Measurements from ENCODE around the gene PIGS. TPM values are rescaled to one million over a fixed set of nuclear protein-coding genes. Genes with fewer than 3 reads are reported as not detected.

Gene PIGS
- total RNA-seq, 1 donor from 2014 or later, result 71.5 TPM

DNA sequence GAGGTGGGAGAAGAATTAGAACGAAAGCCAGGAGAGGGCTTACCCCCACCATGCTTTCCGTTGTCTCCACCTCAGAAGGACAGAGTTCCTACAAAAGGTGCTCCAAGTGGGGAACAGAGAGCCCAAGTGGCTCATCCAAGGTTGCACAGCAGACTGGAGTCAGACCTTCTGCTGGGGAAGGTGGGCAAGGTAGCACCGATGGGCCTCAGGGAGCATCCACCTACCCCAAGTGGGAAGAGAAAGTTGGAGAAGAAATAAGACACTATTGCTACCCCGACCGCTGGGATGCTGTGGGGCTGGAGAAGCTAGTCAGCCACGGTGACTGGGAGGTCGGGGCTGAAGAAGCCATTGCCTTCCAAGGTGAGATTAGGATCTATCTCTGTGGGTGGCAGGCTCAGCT lies 40.4 kb downstream of the PIGS start:
- no peak overlapping the region for H3K4me3 ChIP-seq (ENCODE audit: insufficient read depth, low read depth, low read length)
- Mint-ChIP-seq H3K27ac (ENCODE audit: unreplicated experiment) (peak overlapping the region; percentile 58), H3K4me3 (ENCODE audit: unreplicated experiment) (no peak overlapping the region), H3K36me3 (ENCODE audit: low read depth, unreplicated experiment) (peaks cover 3% of the 10 kb centered on the region), H3K9me3 (ENCODE audit: unreplicated experiment) (no peaks in the 10 kb centered on the region), H3K27me3 (ENCODE audit: low read depth, unreplicated experiment) (peaks cover 37% of the 10 kb centered on the region), H3K4me1 (ENCODE audit: low read depth, unreplicated experiment) (peaks cover 2% of the 10 kb centered on the region)
- no peak overlapping the region for H3K9ac ChIP-seq (ENCODE audit: low read length)
- H3K79me2 ChIP-seq (ENCODE audit: insufficient read depth, low read length), result no peaks in the 10 kb centered on the region
- H3K4me2 ChIP-seq (ENCODE audit: low read length), result no peak overlapping the region
- no peak overlapping the region for H3K27ac ChIP-seq (ENCODE audit: low read depth, low read length)
- H3K27me3 ChIP-seq (ENCODE audit: insufficient read depth, low read length), result peaks cover 5% of the 10 kb centered on the region
- peaks cover 4% of the 10 kb centered on the region for H3K4me1 ChIP-seq (ENCODE audit: insufficient read depth, low read length)
- H3K9me3 ChIP-seq (ENCODE audit: insufficient read depth, low read depth, low read length), result no peaks in the 10 kb centered on the region
- FAIRE-seq (no peak), DNase-seq (ENCODE audit: low read depth) (no peak)
- no peak for TF ChIP-seq EZH2 (IDR thresholded peaks at IDR 0.05; ENCODE audit: insufficient read depth, low read length)
- TF ChIP-seq, protein P1, sequence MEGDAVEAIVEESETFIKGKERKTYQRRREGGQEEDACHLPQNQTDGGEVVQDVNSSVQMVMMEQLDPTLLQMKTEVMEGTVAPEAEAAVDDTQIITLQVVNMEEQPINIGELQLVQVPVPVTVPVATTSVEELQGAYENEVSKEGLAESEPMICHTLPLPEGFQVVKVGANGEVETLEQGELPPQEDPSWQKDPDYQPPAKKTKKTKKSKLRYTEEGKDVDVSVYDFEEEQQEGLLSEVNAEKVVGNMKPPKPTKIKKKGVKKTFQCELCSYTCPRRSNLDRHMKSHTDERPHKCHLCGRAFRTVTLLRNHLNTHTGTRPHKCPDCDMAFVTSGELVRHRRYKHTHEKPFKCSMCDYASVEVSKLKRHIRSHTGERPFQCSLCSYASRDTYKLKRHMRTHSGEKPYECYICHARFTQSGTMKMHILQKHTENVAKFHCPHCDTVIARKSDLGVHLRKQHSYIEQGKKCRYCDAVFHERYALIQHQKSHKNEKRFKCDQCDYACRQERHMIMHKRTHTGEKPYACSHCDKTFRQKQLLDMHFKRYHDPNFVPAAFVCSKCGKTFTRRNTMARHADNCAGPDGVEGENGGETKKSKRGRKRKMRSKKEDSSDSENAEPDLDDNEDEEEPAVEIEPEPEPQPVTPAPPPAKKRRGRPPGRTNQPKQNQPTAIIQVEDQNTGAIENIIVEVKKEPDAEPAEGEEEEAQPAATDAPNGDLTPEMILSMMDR (IDR thresholded peaks at IDR 0.05; ENCODE audit: insufficient read depth, low read depth, low read length), result no peak
- H2AFZ ChIP-seq (ENCODE audit: low read depth, low read length), result no peak overlapping the region
- H4K20me1 ChIP-seq (ENCODE audit: insufficient read depth, low read length), result no peaks in the 10 kb centered on the region
- no peaks in the 10 kb centered on the region for H3K36me3 ChIP-seq (ENCODE audit: insufficient read depth, low read length)

DNA sequence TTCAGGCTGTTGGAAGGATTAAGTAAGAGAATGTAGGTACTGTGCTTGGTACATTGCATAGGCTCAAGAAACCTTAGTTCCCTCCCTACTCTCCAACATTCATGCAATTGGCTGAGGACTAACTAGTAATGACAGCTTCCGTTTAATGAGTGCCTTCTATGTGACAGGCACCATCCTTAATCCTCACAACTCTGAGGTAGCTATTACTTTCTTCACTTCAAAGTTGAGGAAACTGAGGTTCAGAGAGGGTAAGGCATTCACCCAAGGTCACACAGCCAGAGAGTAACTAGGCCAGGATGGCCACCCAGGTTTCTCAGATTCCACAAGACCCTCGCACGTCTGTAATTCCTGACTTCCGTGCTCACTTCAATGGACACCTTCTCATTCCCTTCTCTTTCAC lies 41.1 kb downstream of the PIGS start:
- Histone ChIP-seq H3K36me3 (ENCODE audit: insufficient read depth, low read length) (no peaks in the 10 kb centered on the region), H4K20me1 (ENCODE audit: insufficient read depth, low read length) (no peaks in the 10 kb centered on the region), H3K4me2 (ENCODE audit: low read length) (no peak overlapping the region), H3K27ac (ENCODE audit: low read depth, low read length) (no peak overlapping the region), H3K27me3 (ENCODE audit: insufficient read depth, low read length) (peaks cover 5% of the 10 kb centered on the region), H3K9ac (ENCODE audit: low read length) (no peak overlapping the region), H2AFZ (ENCODE audit: low read depth, low read length) (no peak overlapping the region), H3K4me1 (ENCODE audit: insufficient read depth, low read length) (peaks cover 9% of the 10 kb centered on the region), H3K79me2 (ENCODE audit: insufficient read depth, low read length) (no peaks in the 10 kb centered on the region), H3K9me3 (ENCODE audit: insufficient read depth, low read depth, low read length) (no peaks in the 10 kb centered on the region), H3K4me3 (ENCODE audit: insufficient read depth, low read depth, low read length) (no peak overlapping the region)
- Mint-ChIP-seq H3K36me3 (ENCODE audit: low read depth, unreplicated experiment) (peaks cover 3% of the 10 kb centered on the region), H3K27ac (ENCODE audit: unreplicated experiment) (no peak overlapping the region), H3K4me3 (ENCODE audit: unreplicated experiment) (no peak overlapping the region), H3K9me3 (ENCODE audit: unreplicated experiment) (no peaks in the 10 kb centered on the region), H3K4me1 (ENCODE audit: low read depth, unreplicated experiment) (peaks cover 8% of the 10 kb centered on the region), H3K27me3 (ENCODE audit: low read depth, unreplicated experiment) (peaks cover 32% of the 10 kb centered on the region)
- FAIRE-seq (no peak), DNase-seq (ENCODE audit: low read depth) (no peak)
- TF ChIP-seq EZH2 (IDR thresholded peaks at IDR 0.05; ENCODE audit: insufficient read depth, low read length), result no peak
- TF ChIP-seq, protein P1 (IDR thresholded peaks at IDR 0.05; ENCODE audit: insufficient read depth, low read depth, low read length), result no peak

DNA sequence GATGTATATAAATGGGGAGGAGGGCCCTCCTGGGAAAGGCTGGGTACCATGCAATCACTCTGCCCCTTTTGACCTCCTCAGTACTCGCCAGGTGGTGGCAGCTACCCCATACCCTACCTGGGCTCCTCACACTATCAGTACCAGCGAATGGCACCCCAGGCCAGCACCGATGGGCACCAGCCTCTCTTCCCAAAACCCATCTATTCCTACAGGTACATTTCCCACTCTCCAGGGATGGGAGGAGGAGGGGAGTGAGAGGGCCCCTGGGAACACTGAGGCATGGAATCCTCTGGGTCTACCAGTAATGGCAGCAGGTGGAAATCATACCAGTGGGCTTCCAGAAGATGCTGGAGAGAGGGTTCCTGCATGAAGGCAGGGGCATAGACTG lies 42.3 kb downstream of the PIGS start:
- H3K9me3 ChIP-seq (ENCODE audit: insufficient read depth, low read depth, low read length), result no peaks in the 10 kb centered on the region
- no peaks in the 10 kb centered on the region for H3K36me3 ChIP-seq (ENCODE audit: insufficient read depth, low read length)
- no peak for FAIRE-seq
- Mint-ChIP-seq H3K4me3 (ENCODE audit: unreplicated experiment) (no peak overlapping the region), H3K36me3 (ENCODE audit: low read depth, unreplicated experiment) (no peaks in the 10 kb centered on the region), H3K27ac (ENCODE audit: unreplicated experiment) (no peak overlapping the region), H3K4me1 (ENCODE audit: low read depth, unreplicated experiment) (peaks cover 12% of the 10 kb centered on the region), H3K9me3 (ENCODE audit: unreplicated experiment) (no peaks in the 10 kb centered on the region), H3K27me3 (ENCODE audit: low read depth, unreplicated experiment) (peaks cover 26% of the 10 kb centered on the region)
- no peak overlapping the region for H3K27ac ChIP-seq (ENCODE audit: low read depth, low read length)
- H3K79me2 ChIP-seq (ENCODE audit: insufficient read depth, low read length), result no peaks in the 10 kb centered on the region
- no peak overlapping the region for H3K4me2 ChIP-seq (ENCODE audit: low read length)
- peaks cover 15% of the 10 kb centered on the region for H3K4me1 ChIP-seq (ENCODE audit: insufficient read depth, low read length)
- TF ChIP-seq, protein P1 (IDR thresholded peaks at IDR 0.05; ENCODE audit: insufficient read depth, low read depth, low read length), result no peak
- no peak for TF ChIP-seq EZH2 (IDR thresholded peaks at IDR 0.05; ENCODE audit: insufficient read depth, low read length)
- no peak overlapping the region for H3K9ac ChIP-seq (ENCODE audit: low read length)
- no peak overlapping the region for H3K4me3 ChIP-seq (ENCODE audit: insufficient read depth, low read depth, low read length)
- no peak overlapping the region for H2AFZ ChIP-seq (ENCODE audit: low read depth, low read length)
- H3K27me3 ChIP-seq (ENCODE audit: insufficient read depth, low read length), result peaks cover 5% of the 10 kb centered on the region
- DNase-seq (ENCODE audit: low read depth), result no peak
- H4K20me1 ChIP-seq (ENCODE audit: insufficient read depth, low read length), result no peaks in the 10 kb centered on the region
